HG03097 (cell line): Measurements from ENCODE around the gene WHRN.

Experiments
- ATAC-seq: cut with Tn5 transposase; IDR thresholded peaks from one replicate; pipeline ENCODE4 v1.9.1; 2021; ENCODE audit not compliant: unreplicated experiment, low FRiP score

Gene WHRN

DNA sequence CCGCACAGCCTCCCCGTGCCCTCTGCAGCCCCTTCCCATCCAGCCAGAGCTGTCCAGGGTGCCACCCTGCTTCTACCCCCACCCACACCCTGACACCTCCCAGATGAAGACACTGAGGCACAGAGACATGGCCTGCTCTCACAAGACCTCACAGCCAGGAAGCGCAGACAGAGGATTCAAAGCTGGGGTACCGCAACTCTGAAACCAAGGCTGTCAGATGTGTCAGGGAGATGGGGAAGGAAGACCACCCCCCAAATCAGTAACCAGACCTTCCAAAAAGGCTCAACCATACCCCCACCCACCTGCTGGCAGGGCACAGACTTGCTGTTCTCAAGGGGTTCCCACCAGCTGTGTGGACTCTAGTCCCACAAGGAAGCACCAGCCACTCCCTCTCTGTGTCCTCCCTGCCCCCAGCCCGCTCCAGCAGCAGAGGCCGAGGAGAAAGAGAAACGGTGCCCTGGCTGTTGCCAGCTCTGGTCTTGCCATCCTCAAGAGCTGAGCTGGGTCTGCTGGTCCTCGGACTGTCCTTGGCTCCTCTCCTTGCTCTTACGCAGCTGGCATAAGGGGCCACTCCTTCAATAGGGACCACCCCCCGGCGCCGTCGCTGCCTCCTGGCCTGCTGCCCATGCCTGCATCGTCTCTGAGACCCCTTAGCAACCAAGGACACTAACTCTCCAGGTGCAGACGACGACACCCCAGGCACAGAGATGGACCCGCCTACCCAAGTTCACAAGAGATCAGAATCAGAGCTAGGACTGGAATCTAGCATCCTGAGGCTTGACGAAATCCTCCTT is 118.2 kb downstream of the WHRN start:
- ATAC-seq: no peak

- ATAC-seq: no peak
Observed at GRCh38 chr9:114386361-114386885, 118.8 kb downstream of the WHRN start.

DNA sequence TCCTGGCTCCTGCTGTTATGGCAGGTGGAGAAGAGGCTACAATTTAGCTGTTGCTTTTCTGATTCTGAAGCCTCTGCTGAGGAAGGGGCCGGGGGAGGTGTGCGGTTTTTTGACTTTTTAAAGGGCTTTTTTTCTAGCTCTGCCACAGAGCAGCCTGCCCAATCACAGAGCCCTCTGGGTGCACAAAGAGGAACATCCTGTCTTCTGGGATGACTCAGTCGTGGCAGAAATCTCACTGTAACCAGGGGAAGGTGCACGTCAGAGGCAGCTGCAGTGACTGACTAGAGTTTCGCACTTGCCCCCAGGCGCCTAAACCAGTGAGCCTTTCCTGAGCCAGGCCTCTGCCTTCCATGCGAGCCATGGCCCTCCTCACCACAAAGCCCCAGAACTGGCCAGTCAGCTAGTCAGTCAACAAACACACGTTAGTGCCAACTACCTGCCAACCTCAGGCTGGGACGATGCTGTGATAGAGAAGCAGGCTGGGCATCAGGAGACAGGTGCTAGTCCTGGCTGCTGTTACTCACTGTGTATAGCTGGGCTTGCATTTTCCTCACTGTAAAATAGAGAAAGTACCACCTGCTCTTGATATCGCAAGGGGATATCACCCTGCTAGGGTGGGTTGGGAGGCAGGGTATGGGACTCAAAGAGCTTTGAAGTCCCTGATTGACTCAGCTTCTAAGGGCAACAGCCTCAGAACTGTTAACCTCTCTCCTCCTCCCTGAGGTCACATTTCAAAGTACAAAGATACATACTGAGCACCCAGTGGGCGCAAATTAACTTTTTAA is 119.7 kb downstream of the WHRN start:
- ATAC-seq: peak; percentile 79

DNA sequence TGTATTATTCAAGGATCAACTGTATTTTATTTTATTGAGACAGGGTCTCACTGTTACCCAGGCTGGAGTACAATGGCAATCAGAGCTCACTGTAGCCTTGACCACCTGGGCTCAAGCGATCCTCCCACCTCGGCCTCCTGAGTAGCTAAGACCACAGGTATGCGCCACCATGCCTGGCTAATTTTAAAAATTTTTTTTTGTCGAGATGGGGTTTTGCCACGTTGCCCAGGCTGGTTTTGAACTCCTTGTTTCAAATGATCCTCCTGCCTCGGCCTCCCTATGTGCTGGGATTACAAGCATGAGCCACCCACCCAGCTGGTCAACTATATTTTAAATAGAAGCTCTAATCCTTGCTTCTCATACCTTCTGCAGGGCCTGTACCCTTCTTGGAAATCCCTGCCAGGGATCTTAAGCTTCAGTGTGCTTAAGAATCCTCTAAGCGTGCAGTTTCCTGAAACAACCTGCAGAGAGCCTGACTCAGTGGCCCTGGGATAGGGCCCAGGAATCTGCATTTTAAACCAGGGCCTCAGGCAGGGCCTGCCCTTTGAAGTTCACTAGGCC is 120.4 kb downstream of the WHRN start:
- ATAC-seq: no peak

GRCh38 chr9:114384341-114384740 is 120.9 kb downstream of the WHRN start:
- ATAC-seq: no peak

DNA sequence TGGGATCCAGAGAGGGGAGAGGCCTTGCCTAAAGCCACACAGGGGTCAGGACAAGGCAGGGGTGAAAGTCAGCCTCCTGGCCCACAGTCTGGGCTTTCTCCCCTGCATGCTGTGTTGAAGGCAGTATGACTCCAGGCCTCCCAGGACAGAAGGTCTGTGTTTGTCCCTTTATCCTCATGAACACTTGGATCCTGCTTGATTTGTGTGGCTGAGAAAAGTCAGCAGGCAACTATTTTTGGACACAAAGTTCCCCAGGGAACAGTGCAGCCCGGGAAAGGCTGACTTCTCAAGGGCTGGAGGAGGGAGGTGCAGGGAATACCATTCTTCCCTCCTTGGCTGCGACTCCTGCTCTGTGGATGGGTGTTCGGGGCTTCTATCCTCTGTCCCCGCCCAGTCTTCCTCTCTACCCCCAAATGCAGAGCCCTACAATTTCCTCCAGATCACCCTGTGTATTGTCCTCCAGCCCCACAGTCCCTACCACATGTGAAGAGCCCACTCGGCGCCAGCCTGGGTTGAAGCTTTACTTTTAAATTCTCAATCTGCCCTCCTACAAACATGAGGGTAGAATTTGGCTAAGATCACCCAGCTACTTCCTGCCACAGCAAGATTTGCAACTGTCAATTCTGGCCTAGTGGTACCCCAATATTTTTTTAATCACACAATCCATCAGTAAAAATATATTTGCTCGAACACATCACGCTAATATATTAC is 121.6 kb downstream of the WHRN start:
- no peak for ATAC-seq

DNA sequence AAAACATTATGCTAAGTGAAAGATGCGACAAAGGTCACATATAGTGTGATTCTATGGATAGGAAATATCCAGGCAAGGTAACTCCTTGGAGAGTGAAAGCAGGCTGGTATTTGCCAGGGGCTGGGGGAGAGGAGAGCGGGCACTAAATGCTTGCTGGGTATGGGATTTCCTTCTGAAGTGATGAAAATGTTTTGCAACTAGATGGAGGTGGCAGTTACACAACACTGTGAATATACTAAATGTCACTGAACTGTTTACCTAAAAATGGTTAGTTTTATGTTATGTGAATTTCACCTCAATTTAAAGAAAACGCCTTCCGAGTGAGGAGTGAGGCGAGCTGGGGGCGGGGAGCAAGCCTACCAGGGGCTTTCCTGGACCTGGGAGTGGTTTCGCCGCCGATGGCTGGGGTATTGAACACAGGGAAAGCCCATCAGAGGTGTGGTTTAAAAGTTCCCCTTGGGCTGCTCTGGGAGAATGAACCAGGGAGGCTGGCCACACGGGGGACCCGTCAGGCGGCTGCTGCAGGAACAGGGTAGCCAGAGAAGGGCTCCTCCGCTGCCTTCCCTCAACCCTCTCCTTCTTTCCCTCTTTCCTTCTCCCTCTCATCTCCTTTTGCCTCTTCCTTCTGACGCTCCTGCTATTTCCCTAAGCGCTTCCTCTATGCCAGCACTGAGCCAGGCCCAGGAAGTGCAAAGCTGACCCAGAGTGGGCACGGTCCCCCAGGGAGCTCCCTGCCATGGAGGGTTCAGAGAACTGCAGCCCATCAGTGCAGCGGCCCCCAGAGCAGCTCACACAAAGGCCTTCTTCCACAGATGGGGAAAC is 122.4 kb downstream of the WHRN start:
- ATAC-seq: no peak

DNA sequence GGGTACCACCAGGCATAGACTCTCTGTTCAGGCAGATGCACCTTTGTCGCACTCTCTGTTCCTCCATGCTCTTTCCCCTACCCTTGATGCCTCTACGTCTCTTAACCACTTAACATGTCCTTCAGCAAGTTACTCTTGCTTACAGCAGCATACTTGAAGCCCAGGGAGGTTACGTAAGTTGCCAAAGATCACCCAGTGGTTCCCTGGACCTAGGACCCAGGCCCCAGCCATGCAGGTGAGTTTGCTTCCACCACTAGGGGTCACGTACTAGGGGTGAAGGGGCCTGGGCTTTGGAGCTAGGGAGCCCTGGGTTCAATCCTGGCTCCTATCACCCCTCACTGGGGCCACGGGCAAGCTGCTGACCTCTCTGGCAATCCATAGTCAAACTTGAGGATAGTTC is 126.4 kb downstream of the WHRN start:
- no peak for ATAC-seq

GRCh38 chr9:114378016-114378415 is 127.3 kb downstream of the WHRN start:
- ATAC-seq: no peak

- no peak for ATAC-seq
Observed at GRCh38 chr9:114376586-114377445, 128.5 kb downstream of the WHRN start.

DNA sequence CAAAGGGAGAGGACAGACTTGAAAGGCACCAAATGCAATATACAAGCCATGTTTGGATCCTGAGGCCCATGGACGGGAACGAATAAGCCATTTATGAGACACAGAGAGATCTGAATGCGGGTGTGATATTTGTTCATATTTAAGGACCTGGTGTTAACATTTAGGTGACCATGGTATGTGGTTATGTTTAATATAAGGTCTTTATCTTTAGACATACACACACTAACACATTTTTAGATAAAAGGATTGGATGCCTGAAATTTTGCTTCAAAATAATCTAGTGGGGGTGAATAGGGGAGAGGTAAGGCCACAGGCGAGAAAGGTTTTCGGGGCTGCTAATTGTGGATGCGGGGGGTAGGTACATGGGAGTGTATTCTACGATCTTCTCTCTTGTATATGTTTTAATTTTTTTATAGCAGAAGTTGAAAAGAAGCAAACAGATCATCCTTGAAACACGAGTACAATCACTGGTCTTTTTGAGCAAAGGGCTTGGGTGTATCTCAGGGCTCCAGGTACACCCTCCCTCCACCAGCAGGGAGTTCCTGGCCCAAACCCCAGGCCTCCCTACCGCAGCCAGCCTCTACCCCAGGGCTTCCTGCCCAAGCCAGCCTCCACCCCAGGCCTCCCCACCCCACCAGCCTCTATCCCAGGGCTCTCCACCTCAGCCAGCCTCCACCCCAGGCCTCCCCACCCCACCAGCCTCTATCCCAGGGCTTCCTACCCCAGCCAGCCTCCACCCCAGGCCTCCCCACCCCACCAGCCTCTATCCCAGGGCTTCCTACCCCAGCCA is 129.7 kb downstream of the WHRN start:
- no peak for ATAC-seq

DNA sequence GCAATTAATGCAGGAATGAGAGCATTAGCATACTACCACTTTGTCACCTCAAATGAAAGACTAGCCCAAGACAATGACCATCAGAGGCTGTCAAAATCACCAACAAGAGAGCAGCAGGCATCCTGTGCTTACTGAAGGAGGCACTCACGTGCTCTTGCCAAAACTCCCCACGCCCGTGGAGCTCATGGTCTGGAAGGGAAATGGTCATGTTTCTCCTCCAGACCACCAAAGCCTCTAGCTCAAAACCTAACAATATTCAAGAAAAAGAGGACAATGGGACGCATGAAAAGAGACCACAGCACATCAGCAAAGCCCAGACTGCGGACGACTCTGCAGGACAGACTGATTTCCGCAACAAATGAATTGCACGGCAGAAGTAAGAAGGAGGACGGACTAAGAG is 130.3 kb downstream of the WHRN start:
- no peak for ATAC-seq

- ATAC-seq: no peak
Observed at GRCh38 chr9:114373960-114374730, 131.1 kb downstream of the WHRN start.

DNA sequence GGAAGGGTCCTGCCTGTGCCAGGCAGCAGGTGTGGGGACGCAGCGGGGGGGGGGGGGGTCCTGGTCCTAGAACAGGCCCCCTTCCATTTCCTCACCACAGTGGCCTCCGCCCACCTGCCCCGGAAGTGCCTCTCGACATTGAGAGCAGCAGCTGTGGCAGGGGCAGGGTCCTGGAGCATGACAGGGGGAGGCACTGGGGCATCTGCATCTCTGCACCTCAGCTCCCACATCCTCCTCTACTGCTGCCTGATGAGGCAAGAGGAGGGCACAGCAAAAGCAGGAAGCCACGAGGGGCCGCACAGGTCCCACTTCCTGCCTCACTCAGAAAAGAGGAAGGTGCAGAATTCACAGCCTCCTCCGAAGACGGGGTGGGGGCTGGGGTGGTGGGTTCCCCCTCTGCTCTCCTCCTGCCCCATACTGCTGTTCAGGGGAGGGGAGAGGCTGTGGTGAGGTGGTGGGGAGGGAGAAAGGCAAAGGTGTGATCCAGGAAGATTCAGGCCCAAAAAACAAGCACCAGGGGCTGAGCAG is 132.3 kb downstream of the WHRN start:
- ATAC-seq: peak; percentile 92

- ATAC-seq: no peak
Observed at GRCh38 chr9:114371973-114372917, 133.0 kb downstream of the WHRN start.

DNA sequence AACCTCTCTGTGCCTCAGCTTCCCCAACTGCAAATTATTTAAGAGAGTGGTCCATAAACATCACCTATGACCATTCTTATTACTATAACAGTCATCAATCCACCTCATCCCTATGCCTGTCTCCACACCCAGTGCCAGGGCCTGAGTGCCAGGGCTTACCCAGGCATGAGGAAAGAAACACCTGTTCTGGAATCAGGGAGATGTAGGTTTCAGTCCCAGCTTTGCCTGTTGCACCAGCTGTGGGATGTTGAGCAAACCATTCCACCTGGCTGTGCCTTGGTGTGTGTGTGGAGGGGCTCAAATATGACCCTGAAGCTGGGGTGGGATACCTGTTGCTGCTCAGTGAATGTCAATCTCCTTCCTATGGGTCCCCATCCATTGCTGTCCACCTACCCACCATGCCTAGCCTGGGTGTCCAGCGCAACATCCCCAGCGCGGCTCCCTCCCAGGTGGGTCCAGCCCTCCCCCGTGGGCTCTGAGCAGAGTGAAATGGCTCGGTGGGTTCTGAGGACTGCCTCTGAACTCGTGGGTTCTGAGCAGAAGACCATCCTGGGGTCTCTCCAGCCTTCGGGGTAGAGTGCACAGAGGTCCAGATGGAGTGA is 133.8 kb downstream of the WHRN start:
- no peak for ATAC-seq
